HEK293 (cell line): Measurements from ENCODE around the gene ICAM4.

Source experiments
- BCL11A ChIP-seq: fragments of 450-650 bp; formaldehyde crosslinking; IDR thresholded peaks from 2 replicates; pipeline ENCODE4 v1.5.1; 2016; ENCODE audit warnings: low read depth, missing biosample characterization, missing genetic modification characterization
- GLIS2 ChIP-seq: fragments of 450-650 bp; formaldehyde crosslinking; IDR thresholded peaks from 2 replicates; pipeline ENCODE4 v1.5.1; 2016; ENCODE audit warnings: missing biosample characterization, missing genetic modification characterization
- HIC1 ChIP-seq: fragments of 450-650 bp; formaldehyde crosslinking; IDR thresholded peaks from 2 replicates; pipeline ENCODE4 v1.5.1; 2016; ENCODE audit warnings: missing biosample characterization, missing genetic modification characterization
- KLF8 ChIP-seq: fragments of 450-650 bp; formaldehyde crosslinking; IDR thresholded peaks from 2 replicates; pipeline ENCODE4 v1.5.1; 2016; ENCODE audit warnings: missing biosample characterization, missing genetic modification characterization
- PATZ1 ChIP-seq: fragments of 450-650 bp; formaldehyde crosslinking; IDR thresholded peaks from 2 replicates; pipeline ENCODE4 v1.5.1; 2016; ENCODE audit warnings: missing biosample characterization, missing genetic modification characterization
- PRDM10 ChIP-seq: fragments of 450-650 bp; formaldehyde crosslinking; IDR thresholded peaks from 2 replicates; pipeline ENCODE4 v1.5.1; 2016; ENCODE audit warnings: missing biosample characterization, missing genetic modification characterization
- REST ChIP-seq: fragments of 450-650 bp; formaldehyde crosslinking; IDR thresholded peaks from 2 replicates; pipeline ENCODE4 v1.5.1; 2016; ENCODE audit warnings: missing biosample characterization, missing genetic modification characterization
- SETDB1 ChIP-seq: IDR thresholded peaks from one replicate; pipeline ENCODE4 v1.6.1; 2017; ENCODE audit warnings: mild to moderate bottlenecking, low read length, moderate library complexity, mixed read lengths; ENCODE audit not compliant: insufficient read length
- SP3 ChIP-seq: fragments of 450-650 bp; formaldehyde crosslinking; IDR thresholded peaks from 2 replicates; pipeline ENCODE4 v1.5.1; 2016; ENCODE audit warnings: missing biosample characterization, missing genetic modification characterization
- WT1 ChIP-seq: fragments of 450-650 bp; formaldehyde crosslinking; IDR thresholded peaks from 2 replicates; pipeline ENCODE4 v1.5.1; 2016; ENCODE audit warnings: missing biosample characterization, missing genetic modification characterization
- ZBTB26 ChIP-seq: fragments of 450-650 bp; formaldehyde crosslinking; optimal IDR thresholded peaks from 2 replicates; pipeline ENCODE3; 2016; ENCODE audit warnings: missing biosample characterization, mild to moderate bottlenecking, missing genetic modification characterization
- ZBTB7A ChIP-seq: fragments of 450-650 bp; formaldehyde crosslinking; IDR thresholded peaks from 2 replicates; pipeline ENCODE4 v1.5.1; 2016; ENCODE audit warnings: low read depth, missing biosample characterization, missing genetic modification characterization
- ZBTB8A ChIP-seq: fragments of 450-650 bp; formaldehyde crosslinking; IDR thresholded peaks from 2 replicates; pipeline ENCODE4 v1.5.1; 2016; ENCODE audit warnings: missing biosample characterization, missing genetic modification characterization
- ZNF16 ChIP-seq: fragments of 450-650 bp; formaldehyde crosslinking; IDR thresholded peaks from 2 replicates; pipeline ENCODE4 v1.5.1; 2016; ENCODE audit warnings: low read depth, missing biosample characterization, missing genetic modification characterization
- ZNF280C ChIP-seq: fragments of 450-650 bp; formaldehyde crosslinking; IDR thresholded peaks from 2 replicates; pipeline ENCODE4 v1.5.1; 2016; ENCODE audit warnings: missing biosample characterization, missing genetic modification characterization
- ZNF335 ChIP-seq: fragments of 450-650 bp; formaldehyde crosslinking; conservative IDR thresholded peaks from 2 replicates; pipeline ENCODE4 v1.5.1; 2016; ENCODE audit warnings: missing biosample characterization, missing genetic modification characterization
- ZNF341 ChIP-seq: fragments of 450-650 bp; formaldehyde crosslinking; IDR thresholded peaks from 2 replicates; pipeline ENCODE4; 2016; ENCODE audit warnings: low read depth, missing biosample characterization, missing genetic modification characterization
- ZNF394 ChIP-seq: fragments of 450-650 bp; formaldehyde crosslinking; IDR thresholded peaks from 2 replicates; pipeline ENCODE4 v1.5.1; 2016; ENCODE audit warnings: missing biosample characterization, missing genetic modification characterization, mild to moderate bottlenecking, moderate library complexity, borderline replicate concordance
- ZNF544 ChIP-seq: fragments of 450-650 bp; formaldehyde crosslinking; IDR thresholded peaks from 2 replicates; pipeline ENCODE4 v1.5.0; 2017; ENCODE audit warnings: missing biosample characterization, missing genetic modification characterization
- ZNF600 ChIP-seq: fragments of 450-650 bp; formaldehyde crosslinking; IDR thresholded peaks from 2 replicates; pipeline ENCODE4 v1.5.1; 2016; ENCODE audit warnings: missing biosample characterization, missing genetic modification characterization
- ZNF610 ChIP-seq: fragments of 450-650 bp; formaldehyde crosslinking; IDR thresholded peaks from 2 replicates; pipeline ENCODE4 v1.5.1; 2016; ENCODE audit warnings: missing biosample characterization, missing genetic modification characterization, borderline replicate concordance
- ZNF626 ChIP-seq: fragments of 450-650 bp; sonication (Bioruptor Pico); formaldehyde crosslinking; IDR thresholded peaks from 2 replicates; pipeline ENCODE4 v1.5.1; 2018; ENCODE audit warnings: missing biosample characterization, missing genetic modification characterization, inconsistent platforms
- ZNF747 ChIP-seq: fragments of 450-650 bp; formaldehyde crosslinking; IDR thresholded peaks from 2 replicates; pipeline ENCODE4 v1.5.1; 2016; ENCODE audit warnings: missing biosample characterization, missing genetic modification characterization
- ZNF776 ChIP-seq: fragments of 450-650 bp; formaldehyde crosslinking; IDR thresholded peaks from 2 replicates; pipeline ENCODE4 v1.5.0; 2017; ENCODE audit warnings: missing biosample characterization, missing genetic modification characterization, borderline replicate concordance

ICAM4 gene

GRCh38 chr19:10290876-10291553 is 4.3 kb downstream of the ICAM4 start (continued):
- TF ChIP-seq ZNF610 = no peak
- peak; percentile 17; the same call in 1 of the 2 replicates for TF ChIP-seq KLF8 (tag by site-specific recombination)
- TF ChIP-seq SETDB1 = no peak
- peak; percentile 65 for TF ChIP-seq ZNF335 (tag by site-specific recombination)
- TF ChIP-seq ZNF280C (tag by site-specific recombination) = no peak
- TF ChIP-seq ZNF626 (tag by site-specific recombination) = no peak
- TF ChIP-seq REST = no peak
- TF ChIP-seq ZNF394 (tag by site-specific recombination) = no peak
- peak; percentile 58; the same call in 1 of the 2 replicates for TF ChIP-seq HIC1
- peak; percentile 87 for TF ChIP-seq SP3 (tag by site-specific recombination)
- TF ChIP-seq ZNF16 (tag by site-specific recombination) = no peak
- no peak for TF ChIP-seq BCL11A (tag by site-specific recombination)
- TF ChIP-seq ZNF341 (tag by site-specific recombination) = peak; percentile 77; the same call in 1 of the 2 replicates
- TF ChIP-seq ZNF747 (tag by site-specific recombination) = no peak
- 0 out of 2 replicates have a peak, but pooled peaks have one; percentile 17 for TF ChIP-seq ZBTB8A (tag by site-specific recombination)
- TF ChIP-seq WT1 = no peak
- TF ChIP-seq ZNF544 (tag by site-specific recombination) = no peak
- no peak for TF ChIP-seq ZBTB7A (tag by site-specific recombination)
- peak; percentile 58; the same call in 1 of the 2 replicates for TF ChIP-seq ZNF600 (tag by site-specific recombination)
- peak; percentile 89 for TF ChIP-seq ZBTB26 (tag by site-specific recombination)
- peak; percentile 50 for TF ChIP-seq PATZ1 (tag by site-specific recombination)
- TF ChIP-seq ZNF776 (tag by site-specific recombination) = no peak
- TF ChIP-seq GLIS2 (tag by site-specific recombination) = peak; percentile 66
- peak; percentile 48; the same call in 1 of the 2 replicates for TF ChIP-seq PRDM10
